ENCODE results near the gene MYO9A. TPM values are rescaled to one million over a fixed set of nuclear protein-coding genes. Genes with fewer than 3 reads are reported as not detected.

MYO9A gene
- total RNA-seq, 2 experiments from 2014 or later, result 18.6 to 22.2 TPM

DNA sequence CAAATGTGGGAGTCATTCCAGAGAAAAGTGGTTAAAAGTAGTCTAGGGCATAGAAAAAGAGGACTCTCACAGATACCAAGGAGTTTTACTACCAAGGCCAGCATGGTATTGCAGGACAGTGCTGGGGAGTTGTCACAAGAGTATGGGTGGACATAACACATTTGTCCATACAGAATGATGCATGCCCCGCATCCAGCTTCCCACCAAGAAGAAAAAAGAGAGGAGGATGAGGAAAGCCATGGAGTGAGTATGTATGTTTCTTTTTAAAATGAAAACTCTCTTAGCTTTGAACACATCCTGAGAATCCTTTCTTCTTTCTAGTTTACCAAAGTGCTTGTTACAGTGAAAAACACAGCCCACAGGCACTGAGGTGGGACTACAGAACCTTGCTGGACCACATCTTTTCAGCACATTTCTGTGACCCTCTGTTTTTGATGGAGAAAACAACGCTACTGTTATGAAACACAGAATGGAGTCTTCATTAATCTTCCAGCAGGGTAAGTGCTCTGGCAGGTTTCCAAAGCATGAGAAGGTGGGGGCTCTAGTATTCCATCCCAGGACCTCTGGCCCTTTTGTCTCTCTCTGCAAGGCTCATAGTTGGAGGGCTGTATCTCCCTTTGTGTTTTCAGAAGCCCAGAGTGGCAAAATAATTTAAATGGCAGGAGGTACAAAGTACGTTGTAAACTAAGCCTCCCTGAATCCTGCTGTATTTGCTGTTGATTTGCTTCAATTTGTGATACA is 294.9 kb downstream of the MYO9A start:
- Mint-ChIP-seq H3K36me3 (ENCODE audit: low read depth) (peaks cover 36% of the 10 kb centered on the region), H3K27ac (no peak overlapping the region), H3K4me3 (no peak overlapping the region), H3K4me1 (no peaks in the 10 kb centered on the region), H3K9me3 (peaks cover 38% of the 10 kb centered on the region), H3K27me3 (no peaks in the 10 kb centered on the region)
- POLR2A ChIA-PET, result no interaction called here
- CTCF ChIA-PET, result no interaction called here
- DNase-seq, result no peak

DNA sequence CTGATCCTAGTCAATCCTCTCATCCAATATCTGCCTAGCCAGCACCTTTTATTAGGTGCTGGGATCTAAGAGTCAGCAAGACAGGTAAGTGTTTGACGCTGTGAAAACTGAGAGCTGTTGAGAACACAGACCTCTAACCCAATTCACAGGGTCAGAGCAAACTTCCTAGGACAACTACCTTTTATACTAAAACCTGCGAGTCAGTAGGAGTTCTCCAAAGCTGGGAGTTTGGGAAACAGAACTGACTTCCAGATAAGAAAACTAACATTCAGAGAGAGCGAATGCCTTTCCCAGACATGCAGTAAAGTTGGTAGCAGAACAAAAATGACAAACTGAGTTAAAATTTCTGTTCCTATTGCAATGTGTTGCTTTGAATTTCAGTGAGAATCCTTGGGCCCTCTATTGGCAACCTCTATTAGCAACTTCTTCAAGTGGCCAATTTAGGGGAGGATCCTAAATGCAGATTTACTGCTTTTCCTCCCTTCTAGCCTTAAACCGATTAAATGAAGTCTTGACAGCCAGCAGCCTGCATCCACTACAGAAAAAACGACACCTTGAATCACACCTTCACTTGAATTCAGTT is 296.3 kb downstream of the MYO9A start:
- POLR2A ChIA-PET, result no interaction called here
- Mint-ChIP-seq H3K9me3 (peaks cover 38% of the 10 kb centered on the region), H3K4me1 (no peaks in the 10 kb centered on the region), H3K27me3 (no peaks in the 10 kb centered on the region), H3K4me3 (no peak overlapping the region), H3K36me3 (ENCODE audit: low read depth) (peaks cover 25% of the 10 kb centered on the region), H3K27ac (no peak overlapping the region)
- DNase-seq, result no peak
- CTCF ChIA-PET, result no interaction called here

DNA sequence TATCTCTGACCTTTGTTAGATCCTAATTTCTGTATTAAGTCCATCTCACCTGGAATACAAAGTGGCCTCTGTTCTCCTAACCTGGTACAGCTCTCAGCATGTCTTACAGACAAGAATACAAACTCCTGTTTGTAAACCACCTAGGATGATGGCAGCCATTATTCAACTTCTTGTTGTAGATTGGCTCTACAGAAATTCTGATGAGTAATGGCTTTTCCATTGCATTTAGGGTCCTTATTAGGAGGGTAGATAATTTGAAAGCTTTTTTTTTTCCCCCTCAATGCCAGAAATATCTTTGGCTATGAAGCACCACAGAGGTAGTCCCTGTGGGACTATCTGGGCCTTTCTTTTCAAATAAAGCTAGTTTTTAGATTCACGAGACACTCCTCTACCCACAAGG is 297.8 kb downstream of the MYO9A start:
- no peaks in the 10 kb centered on the region for H3K4me1 Mint-ChIP-seq
- POLR2A ChIA-PET, result no interaction called here
- CTCF ChIA-PET, result no interaction called here

DNA sequence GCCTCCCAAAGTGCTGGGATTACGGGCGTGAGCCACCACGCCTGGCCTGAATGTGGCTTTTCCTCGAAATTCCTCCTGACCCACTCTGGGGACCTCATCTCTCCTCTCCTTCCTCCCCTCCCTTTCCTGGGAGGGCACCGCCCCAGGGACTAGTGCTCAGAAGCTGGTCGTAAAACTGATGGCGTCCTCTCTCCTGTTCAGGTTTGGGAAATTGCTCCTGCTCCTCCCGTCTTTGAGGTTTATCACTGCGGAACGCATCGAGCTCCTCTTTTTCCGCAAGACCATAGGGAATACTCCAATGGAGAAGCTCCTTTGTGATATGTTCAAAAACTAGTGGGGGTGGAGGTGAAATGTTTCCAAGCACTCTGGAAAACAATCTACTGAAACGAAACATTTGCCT is 300.6 kb downstream of the MYO9A start:
- DNase-seq, result no peak
- ChIA-PET POLR2A (no interaction called here), CTCF (interaction anchor here (1.1 kb wide), 1 partner anchor 9 kb away, joined by 3 read pairs; no protein-coding TSS in a partner anchor)
- H3K4me1 Mint-ChIP-seq, result no peaks in the 10 kb centered on the region
- no peak overlapping the region for H3K4me3 Mint-ChIP-seq
- no peaks in the 10 kb centered on the region for H3K27me3 Mint-ChIP-seq
- no peak overlapping the region for H3K27ac Mint-ChIP-seq
- H3K9me3 Mint-ChIP-seq, result peaks cover 29% of the 10 kb centered on the region
- H3K36me3 Mint-ChIP-seq (ENCODE audit: low read depth), result peaks cover 5% of the 10 kb centered on the region

More for the DNA sequence above, 297.8 kb downstream of the MYO9A start:
- no peaks in the 10 kb centered on the region for H3K27me3 Mint-ChIP-seq
- H3K27ac Mint-ChIP-seq, result no peak overlapping the region
- peaks cover 38% of the 10 kb centered on the region for H3K9me3 Mint-ChIP-seq
- DNase-seq, result no peak
- no peak overlapping the region for H3K4me3 Mint-ChIP-seq
- peaks cover 16% of the 10 kb centered on the region for H3K36me3 Mint-ChIP-seq (ENCODE audit: low read depth)

DNA sequence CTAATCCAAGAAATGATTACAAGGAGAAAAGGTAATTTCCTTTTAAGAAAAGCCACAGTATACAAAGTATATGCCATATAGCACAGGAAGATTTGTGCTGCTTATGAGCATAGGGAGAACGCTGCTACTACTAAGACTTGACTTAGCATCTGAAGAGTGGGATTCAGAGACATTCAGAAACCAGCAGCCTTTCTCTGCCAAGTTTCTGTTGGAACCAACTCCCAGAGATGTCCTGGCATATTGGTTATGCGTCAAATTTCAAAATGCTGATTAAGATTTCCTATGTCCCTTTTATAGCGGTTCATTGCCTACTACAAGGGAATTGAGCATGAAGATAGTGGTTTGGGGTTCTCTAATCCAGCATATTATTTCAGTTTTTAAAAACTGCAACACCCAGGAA is 302.6 kb downstream of the MYO9A start:
- DNase-seq, result no peak
- Mint-ChIP-seq H3K4me1 (no peaks in the 10 kb centered on the region), H3K4me3 (no peak overlapping the region), H3K9me3 (peaks cover 15% of the 10 kb centered on the region), H3K27me3 (no peaks in the 10 kb centered on the region), H3K27ac (no peak overlapping the region), H3K36me3 (ENCODE audit: low read depth) (no peaks in the 10 kb centered on the region)
- CTCF ChIA-PET, result no interaction called here
- POLR2A ChIA-PET, result interaction anchor here (0.6 kb wide), 1 partner anchor 255 kb away, joined by 3 read pairs; no protein-coding TSS in a partner anchor

DNA sequence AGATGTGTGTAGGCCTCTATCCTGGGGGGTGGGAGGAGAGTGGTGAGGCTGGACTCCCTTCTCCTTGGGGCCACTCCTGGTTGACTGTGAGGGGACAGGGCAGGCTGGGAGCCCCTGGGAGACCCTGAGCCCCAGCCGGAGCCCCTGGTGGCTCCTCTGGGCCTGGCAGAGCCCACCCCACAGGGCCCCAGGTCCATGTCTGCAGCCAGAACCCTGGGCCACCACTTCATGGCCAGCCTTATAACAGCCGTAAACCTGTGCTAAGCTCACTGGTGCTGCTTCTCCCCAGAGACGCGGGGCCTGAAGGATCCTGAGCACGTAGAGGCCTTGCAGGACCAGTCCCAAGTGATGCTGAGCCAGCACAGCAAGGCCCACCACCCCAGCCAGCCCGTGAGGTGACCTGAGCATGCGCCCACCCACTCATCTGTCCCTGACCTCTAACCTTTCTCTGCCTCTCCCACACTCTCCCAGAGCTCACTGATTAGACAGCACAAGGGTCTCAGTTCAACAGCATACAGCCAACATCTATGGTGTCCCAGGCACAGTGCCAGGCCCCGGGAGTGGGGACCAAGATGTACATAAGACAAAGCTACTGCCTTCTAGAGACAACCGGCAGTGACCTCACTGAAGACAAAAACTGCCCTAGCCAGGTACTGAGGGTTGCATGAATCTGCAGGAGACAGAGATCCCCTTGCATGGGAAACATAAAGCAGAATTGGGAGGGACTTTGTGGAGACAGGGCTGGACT is 304.1 kb downstream of the MYO9A start:
- no peak overlapping the region for H3K4me3 Mint-ChIP-seq
- POLR2A ChIA-PET, result no interaction called here
- peaks cover 6% of the 10 kb centered on the region for H3K9me3 Mint-ChIP-seq
- H3K4me1 Mint-ChIP-seq, result no peaks in the 10 kb centered on the region
- DNase-seq, result no peak
- H3K36me3 Mint-ChIP-seq (ENCODE audit: low read depth), result no peaks in the 10 kb centered on the region
- H3K27me3 Mint-ChIP-seq, result no peaks in the 10 kb centered on the region
- CTCF ChIA-PET, result no interaction called here
- no peak overlapping the region for H3K27ac Mint-ChIP-seq

DNA sequence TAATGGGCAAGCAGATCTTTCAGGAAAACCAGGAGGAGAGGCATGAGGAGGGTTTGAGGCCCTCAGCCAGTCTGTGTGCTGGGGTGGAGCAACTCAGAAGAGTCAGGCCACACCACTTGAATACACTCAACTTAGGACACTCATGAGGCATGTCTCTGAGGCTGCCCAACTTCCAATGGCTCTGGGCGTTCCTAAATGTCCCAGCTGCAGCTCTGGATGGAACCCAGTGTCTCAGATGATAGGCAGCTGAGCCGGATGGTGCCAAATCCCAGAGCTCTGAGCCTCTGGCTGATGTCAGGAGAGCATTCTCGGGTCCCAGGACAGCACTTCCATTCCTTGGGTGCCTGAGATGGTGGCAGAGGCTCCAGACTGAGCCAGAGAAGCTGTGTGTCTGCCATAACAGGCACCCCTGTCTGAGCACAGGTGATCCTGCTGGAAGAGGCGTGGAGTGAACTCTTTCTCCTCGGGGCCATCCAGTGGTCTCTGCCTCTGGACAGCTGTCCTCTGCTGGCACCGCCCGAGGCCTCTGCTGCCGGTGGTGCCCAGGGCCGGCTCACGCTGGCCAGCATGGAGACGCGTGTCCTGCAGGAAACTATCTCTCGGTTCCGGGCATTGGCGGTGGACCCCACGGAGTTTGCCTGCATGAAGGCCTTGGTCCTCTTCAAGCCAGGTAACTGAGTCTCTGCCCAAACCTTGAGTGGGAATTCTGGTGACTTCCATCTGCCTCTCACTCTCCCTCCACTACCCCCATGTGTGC is 304.8 kb downstream of the MYO9A start:
- CTCF ChIA-PET, result no interaction called here
- Mint-ChIP-seq H3K4me1 (no peaks in the 10 kb centered on the region), H3K27me3 (no peaks in the 10 kb centered on the region), H3K36me3 (ENCODE audit: low read depth) (no peaks in the 10 kb centered on the region), H3K4me3 (no peak overlapping the region), H3K9me3 (peaks cover under 1% of the 10 kb centered on the region), H3K27ac (no peak overlapping the region)
- DNase-seq, result no peak
- POLR2A ChIA-PET, result no interaction called here

DNA sequence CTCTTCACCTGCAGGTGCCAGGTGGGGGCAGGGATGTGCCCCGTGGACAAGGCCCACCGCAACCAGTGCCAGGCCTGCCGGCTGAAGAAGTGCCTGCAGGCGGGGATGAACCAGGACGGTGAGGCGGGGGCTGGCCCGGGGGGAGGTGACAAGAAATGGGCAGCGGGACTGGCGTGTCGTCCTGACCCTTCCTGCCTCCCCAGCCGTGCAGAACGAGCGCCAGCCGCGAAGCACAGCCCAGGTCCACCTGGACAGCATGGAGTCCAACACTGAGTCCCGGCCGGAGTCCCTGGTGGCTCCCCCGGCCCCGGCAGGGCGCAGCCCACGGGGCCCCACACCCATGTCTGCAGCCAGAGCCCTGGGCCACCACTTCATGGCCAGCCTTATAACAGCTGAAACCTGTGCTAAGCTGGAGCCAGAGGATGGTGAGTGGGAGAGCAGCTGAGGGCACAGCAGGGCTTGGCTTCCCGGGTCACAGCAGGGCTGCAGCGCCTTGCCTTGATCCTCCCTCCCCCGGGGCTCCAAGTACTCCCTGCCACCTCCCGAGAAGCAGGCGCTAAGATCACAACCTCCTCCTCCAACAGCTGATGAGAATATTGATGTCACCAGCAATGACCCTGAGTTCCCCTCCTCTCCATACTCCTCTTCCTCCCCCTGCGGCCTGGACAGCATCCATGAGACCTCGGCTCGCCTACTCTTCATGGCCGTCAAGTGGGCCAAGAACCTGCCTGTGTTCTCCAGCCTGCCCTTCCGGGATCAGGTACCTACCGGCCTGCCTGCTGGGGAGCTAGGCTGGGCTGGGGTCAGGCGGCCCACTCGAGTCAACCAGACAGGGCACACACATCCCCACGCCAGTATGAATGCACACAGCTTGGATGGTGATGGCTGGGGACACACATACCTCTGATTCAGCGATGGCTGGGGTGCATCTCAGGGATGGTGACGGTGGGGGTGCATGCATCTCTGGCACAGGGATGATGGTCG is 305.9 kb downstream of the MYO9A start:
- no peaks in the 10 kb centered on the region for H3K36me3 Mint-ChIP-seq (ENCODE audit: low read depth)
- no peaks in the 10 kb centered on the region for H3K9me3 Mint-ChIP-seq
- H3K4me1 Mint-ChIP-seq, result no peaks in the 10 kb centered on the region
- H3K27ac Mint-ChIP-seq, result no peak overlapping the region
- H3K4me3 Mint-ChIP-seq, result no peak overlapping the region
- no peak for DNase-seq
- no peaks in the 10 kb centered on the region for H3K27me3 Mint-ChIP-seq
- POLR2A ChIA-PET, result no interaction called here
- CTCF ChIA-PET, result no interaction called here

DNA sequence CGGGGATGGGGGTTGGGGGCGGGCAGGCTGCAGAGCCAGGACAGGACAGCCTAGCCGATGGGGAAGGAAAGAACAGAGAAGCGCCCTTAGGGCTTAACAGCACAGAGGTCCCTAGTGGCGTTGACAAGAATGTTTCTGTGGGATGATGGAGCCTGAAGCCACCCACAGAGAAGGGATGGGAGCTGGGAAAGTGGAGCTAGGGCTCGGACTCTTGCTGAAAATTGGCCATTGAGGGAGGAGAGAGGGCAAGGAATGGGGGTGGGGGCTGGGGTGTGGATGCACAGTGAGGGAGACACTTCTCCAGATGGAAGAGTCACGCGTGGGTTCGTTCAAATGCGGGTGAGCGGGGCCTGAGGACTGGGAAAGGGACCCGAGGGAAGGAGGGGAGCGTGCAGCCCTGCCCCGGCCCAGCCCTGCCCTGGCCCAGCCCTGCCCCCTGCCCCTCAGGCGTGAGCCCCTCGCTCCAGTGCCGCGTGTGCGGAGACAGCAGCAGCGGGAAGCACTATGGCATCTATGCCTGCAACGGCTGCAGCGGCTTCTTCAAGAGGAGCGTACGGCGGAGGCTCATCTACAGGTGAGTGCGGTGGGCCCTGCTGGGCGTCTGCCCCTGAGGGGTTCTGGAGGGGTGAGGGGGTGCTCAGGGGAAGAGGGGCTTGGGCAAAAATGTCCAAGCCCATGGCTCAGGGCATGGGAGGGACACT is 306.8 kb downstream of the MYO9A start:
- Mint-ChIP-seq H3K4me3 (no peak overlapping the region), H3K4me1 (no peaks in the 10 kb centered on the region), H3K36me3 (ENCODE audit: low read depth) (no peaks in the 10 kb centered on the region), H3K27ac (no peak overlapping the region), H3K27me3 (no peaks in the 10 kb centered on the region), H3K9me3 (no peaks in the 10 kb centered on the region)
- no peak for DNase-seq
- POLR2A ChIA-PET, result no interaction called here
- CTCF ChIA-PET, result no interaction called here

DNA sequence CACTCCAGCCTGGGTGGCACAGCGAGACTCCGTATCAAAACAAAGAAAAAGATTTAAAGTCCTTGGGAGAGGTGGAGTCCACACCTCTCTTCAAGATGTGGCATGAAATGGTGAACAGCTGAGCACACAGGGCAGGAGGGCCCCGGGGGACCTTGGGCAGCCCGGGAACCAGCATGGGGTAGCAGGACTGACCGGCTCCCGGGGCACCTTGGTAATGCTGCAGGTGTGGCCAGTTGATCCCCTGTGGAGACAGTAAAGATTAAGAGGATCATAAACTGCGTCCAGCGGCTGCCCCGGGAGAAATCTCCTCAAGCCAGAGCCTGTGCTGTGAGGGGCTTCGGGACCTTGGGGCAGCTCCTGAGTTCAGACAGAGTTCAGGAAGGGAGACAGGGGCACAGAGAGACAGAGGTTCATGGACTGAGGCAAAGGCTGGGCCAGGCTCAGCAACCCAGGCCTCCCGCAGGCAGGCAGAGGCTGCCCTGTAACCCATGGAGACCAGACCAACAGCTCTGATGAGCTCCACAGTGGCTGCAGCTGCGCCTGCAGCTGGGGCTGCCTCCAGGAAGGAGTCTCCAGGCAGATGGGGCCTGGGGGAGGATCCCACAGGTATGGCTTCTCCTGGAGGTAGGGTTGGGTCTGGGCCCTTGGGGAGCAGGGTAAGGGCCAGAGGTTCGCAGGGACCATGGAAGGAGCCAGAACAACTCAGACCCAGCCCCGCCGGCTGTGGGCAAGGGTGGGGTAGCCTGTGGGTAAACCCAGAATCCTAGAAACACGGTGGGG is 307.5 kb downstream of the MYO9A start, which contains the start of gene NR2E3:
TSS of gene NR2E3 (plus strand) at position 299 of the 780 bp plus-strand sequence. CDS start at position 489, 190 bp downstream.
- Mint-ChIP-seq H3K27me3 (no peaks in the 10 kb centered on the region), H3K4me1 (no peaks in the 10 kb centered on the region), H3K4me3 (no peak within 1 kb of the TSS), H3K9me3 (no peaks in the 10 kb centered on the region), H3K27ac (no peak within 1 kb of the TSS), H3K36me3 (ENCODE audit: low read depth) (no peaks in the 10 kb centered on the region)
- CTCF ChIA-PET, result no interaction called here
- POLR2A ChIA-PET, result no interaction called here
- DNase-seq, result no peak

DNA sequence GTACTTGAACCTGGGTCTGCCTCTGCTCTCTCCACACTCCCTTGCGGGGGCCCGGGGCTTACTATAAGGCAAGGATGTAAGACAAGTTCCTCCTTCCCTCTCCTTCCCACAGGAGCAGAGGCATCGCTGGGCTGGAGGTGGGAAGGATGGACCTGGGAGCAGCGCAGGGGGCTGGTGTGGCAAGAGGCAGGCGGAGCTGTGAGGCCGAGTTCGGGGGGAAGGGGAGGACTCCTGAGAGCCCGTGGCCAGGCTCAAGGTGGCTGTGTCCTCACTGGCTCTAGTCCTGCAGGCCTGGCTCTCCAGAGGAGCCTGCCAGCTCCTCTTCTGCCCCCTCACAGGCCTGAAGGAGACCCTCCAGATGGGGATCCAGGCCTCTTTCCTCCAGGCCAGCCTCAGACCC is 308.6 kb downstream of the MYO9A start:
- CTCF ChIA-PET, result no interaction called here
- Mint-ChIP-seq H3K4me1 (no peaks in the 10 kb centered on the region), H3K4me3 (no peak overlapping the region), H3K27ac (no peak overlapping the region), H3K27me3 (no peaks in the 10 kb centered on the region), H3K9me3 (no peaks in the 10 kb centered on the region), H3K36me3 (ENCODE audit: low read depth) (no peaks in the 10 kb centered on the region)
- POLR2A ChIA-PET, result no interaction called here
- no peak for DNase-seq

Measured in activated CD4-positive, alpha-beta memory T cell treated with anti-CD3 and anti-CD28 coated beads, Interleukin-2, amount 10 ng/mL, durations not matched to agents 7 days and 5 days (primary cell).